Measurements from ENCODE around the gene PRELID2.

DNA sequence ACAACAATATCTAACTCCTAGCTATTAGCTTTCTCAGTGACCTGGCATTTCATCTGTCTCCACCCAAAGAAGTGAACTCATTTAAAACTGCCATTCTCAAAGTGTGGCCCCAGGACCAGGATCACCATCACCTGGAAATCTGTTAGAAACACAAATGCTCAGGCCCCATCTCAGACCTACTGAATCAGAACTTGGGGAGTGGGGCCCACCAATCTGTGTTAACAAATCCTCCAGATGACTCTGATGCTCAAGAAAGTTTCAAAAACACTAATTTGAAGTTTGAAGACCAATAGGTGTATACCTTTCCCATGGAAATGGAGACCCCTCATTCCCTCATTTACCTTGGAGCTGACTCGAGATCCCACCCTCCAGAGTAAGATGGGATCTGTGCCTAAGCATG lies 72.3 kb downstream of the PRELID2 start:
- TF ChIP-seq, protein P1, sequence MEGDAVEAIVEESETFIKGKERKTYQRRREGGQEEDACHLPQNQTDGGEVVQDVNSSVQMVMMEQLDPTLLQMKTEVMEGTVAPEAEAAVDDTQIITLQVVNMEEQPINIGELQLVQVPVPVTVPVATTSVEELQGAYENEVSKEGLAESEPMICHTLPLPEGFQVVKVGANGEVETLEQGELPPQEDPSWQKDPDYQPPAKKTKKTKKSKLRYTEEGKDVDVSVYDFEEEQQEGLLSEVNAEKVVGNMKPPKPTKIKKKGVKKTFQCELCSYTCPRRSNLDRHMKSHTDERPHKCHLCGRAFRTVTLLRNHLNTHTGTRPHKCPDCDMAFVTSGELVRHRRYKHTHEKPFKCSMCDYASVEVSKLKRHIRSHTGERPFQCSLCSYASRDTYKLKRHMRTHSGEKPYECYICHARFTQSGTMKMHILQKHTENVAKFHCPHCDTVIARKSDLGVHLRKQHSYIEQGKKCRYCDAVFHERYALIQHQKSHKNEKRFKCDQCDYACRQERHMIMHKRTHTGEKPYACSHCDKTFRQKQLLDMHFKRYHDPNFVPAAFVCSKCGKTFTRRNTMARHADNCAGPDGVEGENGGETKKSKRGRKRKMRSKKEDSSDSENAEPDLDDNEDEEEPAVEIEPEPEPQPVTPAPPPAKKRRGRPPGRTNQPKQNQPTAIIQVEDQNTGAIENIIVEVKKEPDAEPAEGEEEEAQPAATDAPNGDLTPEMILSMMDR (conservative IDR thresholded peaks at IDR 0.05; ENCODE audit: low read length), result no peak
- TF ChIP-seq EZH2phosphoT487 (IDR thresholded peaks at IDR 0.05; ENCODE audit: borderline replicate concordance), result no peak
